GM19240 (cell line): ENCODE data around the gene ATP2C1.

Experiments used
- DNase-seq: peaks from one replicate; pipeline ENCODE4 v3.0.0; 2011; ENCODE audit warnings: low spot score; ENCODE audit not compliant: insufficient read length

ATP2C1 gene

GRCh38 chr3:130974201-130974600, 80.3 kb downstream of the ATP2C1 start:
- no peak for DNase-seq

- no peak for DNase-seq
Measured at GRCh38 chr3:130975251-130975650, 81.4 kb downstream of the ATP2C1 start.

GRCh38 chr3:130976706-130977105, 82.8 kb downstream of the ATP2C1 start:
- DNase-seq, result no peak

- no peak for DNase-seq
Measured at GRCh38 chr3:130979117-130979516, 85.2 kb downstream of the ATP2C1 start.

- no peak for DNase-seq
Measured at GRCh38 chr3:130981469-130981868, 87.6 kb downstream of the ATP2C1 start.

- no peak for DNase-seq
Measured at GRCh38 chr3:130990282-130990681, 96.4 kb downstream of the ATP2C1 start.

- no peak for DNase-seq
Measured at GRCh38 chr3:130991126-130991525, 97.2 kb downstream of the ATP2C1 start.

- no peak for DNase-seq
Measured at GRCh38 chr3:130992344-130992743, 98.5 kb downstream of the ATP2C1 start.

- DNase-seq, result no peak
Measured at GRCh38 chr3:130997289-130997688, 103.4 kb downstream of the ATP2C1 start.

- DNase-seq, result no peak
Measured at GRCh38 chr3:131001071-131001470, 107.2 kb downstream of the ATP2C1 start.

GRCh38 chr3:131004603-131005002, 110.7 kb downstream of the ATP2C1 start:
- no peak for DNase-seq

GRCh38 chr3:131007256-131007655, 113.4 kb downstream of the ATP2C1 start:
- DNase-seq, result no peak

- no peak for DNase-seq
Measured at GRCh38 chr3:131007782-131008181, 113.9 kb downstream of the ATP2C1 start.

- DNase-seq, result no peak
Measured at GRCh38 chr3:131008326-131008725, 114.4 kb downstream of the ATP2C1 start.

GRCh38 chr3:131009698-131010097, 115.8 kb downstream of the ATP2C1 start:
- DNase-seq, result no peak

- no peak for DNase-seq
Measured at GRCh38 chr3:131018970-131019369, 125.1 kb downstream of the ATP2C1 start.

GRCh38 chr3:131020122-131020693, 126.3 kb downstream of the ATP2C1 start:
- no peak for DNase-seq

GRCh38 chr3:131025539-131025938, 131.7 kb downstream of the ATP2C1 start:
- DNase-seq, result no peak

GRCh38 chr3:131026321-131027151, 132.7 kb downstream of the ATP2C1 start, which contains the start of the genes ASTE1 and NEK11:
Gene ASTE1, minus strand, starts transcription at chr3:131026825. Its CDS starts 1,519 bp downstream, at chr3:131025306.
Gene NEK11, plus strand, starts transcription at chr3:131026877. Its CDS starts 2,832 bp downstream, at chr3:131029709.
- DNase-seq, result peak; percentile 68

- DNase-seq, result no peak
Measured at GRCh38 chr3:131028844-131029243, 135.0 kb downstream of the ATP2C1 start.

- DNase-seq, result no peak
Measured at GRCh38 chr3:131031660-131032059, 137.8 kb downstream of the ATP2C1 start.

- no peak for DNase-seq
Measured at GRCh38 chr3:131033480-131034080, 139.7 kb downstream of the ATP2C1 start.
